Thyroid gland (tissue), 4 donors: ENCODE data around the gene TTC22.

Experiments used
- CTCF ChIP-seq, 6 experiments: fragments of 200-600 bp in 3 of 6; fragments of 450-650 bp in 3 of 6; sonication (generic) in 3 of 6; IDR thresholded peaks; one replicate each; pipeline ENCODE4 v1.5.1; 2016 to 2019; ENCODE audit warnings: antibody characterized with exemption in 6 of 6, mild to moderate bottlenecking in 2 of 6, inconsistent platforms in 1 of 6, moderate library complexity in 1 of 6
- POLR2A ChIP-seq, 2 donors: fragments of 450-650 bp; IDR thresholded peaks; one replicate each; pipeline ENCODE4 v1.6.1; 2017; ENCODE audit warnings: antibody characterized with exemption in 2 of 2, mild to moderate bottlenecking in 2 of 2, moderate library complexity in 1 of 2

GRCh38 chr1:54807756-54808155 is 6.6 kb upstream of the TTC22 start:
- TF ChIP-seq CTCF (IDR thresholded peaks at IDR 0.05) (no peak), POLR2A (IDR thresholded peaks at IDR 0.05) (no peak)
